COR-L47 (cell line): ENCODE measurements around the gene STK40.

Experiments
- DNase-seq: peaks from one replicate; lab custom pipeline; 2025; lab: John Stamatoyannopoulos, UW

STK40 gene

GRCh38 chr1:36385410-36386264, at the start of gene STK40:
STK40 (minus strand) TSS chr1:36385924; CDS start chr1:36361332, 24,592 bp downstream.
- DNase-seq: peak; percentile 99

- DNase-seq: no peak
Observed at GRCh38 chr1:36433102-36433501, 47.4 kb upstream of the STK40 start.

- DNase-seq: no peak
Observed at GRCh38 chr1:36432616-36433015, 46.9 kb upstream of the STK40 start.

- no peak for DNase-seq
Observed at GRCh38 chr1:36425791-36426190, 40.1 kb upstream of the STK40 start.

- no peak for DNase-seq
Observed at GRCh38 chr1:36421649-36422048, 35.9 kb upstream of the STK40 start.

- peak; percentile 39 for DNase-seq
Observed at GRCh38 chr1:36420836-36421317, 35.2 kb upstream of the STK40 start.

- DNase-seq: no peak
Observed at GRCh38 chr1:36420409-36420808, 34.7 kb upstream of the STK40 start.

- DNase-seq: no peak
Observed at GRCh38 chr1:36419569-36419968, 33.8 kb upstream of the STK40 start.

GRCh38 chr1:36419140-36419539, 33.4 kb upstream of the STK40 start:
- no peak for DNase-seq

- DNase-seq: no peak
Observed at GRCh38 chr1:36417931-36418330, 32.2 kb upstream of the STK40 start.

GRCh38 chr1:36415661-36416326, 30.1 kb upstream of the STK40 start:
- DNase-seq: no peak

GRCh38 chr1:36414384-36414783, 28.7 kb upstream of the STK40 start:
- no peak for DNase-seq

GRCh38 chr1:36411674-36412648, 26.2 kb upstream of the STK40 start:
- DNase-seq: peak; percentile 53

- DNase-seq: no peak
Observed at GRCh38 chr1:36408479-36408878, 22.8 kb upstream of the STK40 start.

GRCh38 chr1:36406440-36406839, 20.7 kb upstream of the STK40 start:
- DNase-seq: no peak

- no peak for DNase-seq
Observed at GRCh38 chr1:36402504-36402890, 16.8 kb upstream of the STK40 start.

- no peak for DNase-seq
Observed at GRCh38 chr1:36401602-36402503, 16.1 kb upstream of the STK40 start.

- DNase-seq: no peak
Observed at GRCh38 chr1:36400825-36401601, 15.3 kb upstream of the STK40 start.

- no peak for DNase-seq
Observed at GRCh38 chr1:36400514-36400824, 14.7 kb upstream of the STK40 start.

GRCh38 chr1:36398370-36398977, 12.8 kb upstream of the STK40 start:
- no peak for DNase-seq
